ENCODE measurements around the gene FSHB.

- TF ChIP-seq CTCF (conservative IDR thresholded peaks at IDR 0.05; ENCODE audit: low read depth, low read length) = no peak
- TF ChIP-seq POLR2A (IDR thresholded peaks at IDR 0.05; ENCODE audit: low read depth, low read length) = no peak
- no peak for TF ChIP-seq RAD21 (IDR thresholded peaks at IDR 0.05; ENCODE audit: low read length)
- TF ChIP-seq USF2 (IDR thresholded peaks at IDR 0.05; ENCODE audit: low read depth, low read length) = no peak
- no peak for TF ChIP-seq MAZ (IDR thresholded peaks at IDR 0.05; ENCODE audit: borderline replicate concordance, low read depth, low read length)
Measured at GRCh38 chr11:30203850-30204249, 27.0 kb upstream of the FSHB start.
